Measurements from ENCODE around the gene RPEL1.
A peak's percentile ranks its signal among the peaks of the same experiment; 100 is the strongest.

Gene RPEL1

DNA sequence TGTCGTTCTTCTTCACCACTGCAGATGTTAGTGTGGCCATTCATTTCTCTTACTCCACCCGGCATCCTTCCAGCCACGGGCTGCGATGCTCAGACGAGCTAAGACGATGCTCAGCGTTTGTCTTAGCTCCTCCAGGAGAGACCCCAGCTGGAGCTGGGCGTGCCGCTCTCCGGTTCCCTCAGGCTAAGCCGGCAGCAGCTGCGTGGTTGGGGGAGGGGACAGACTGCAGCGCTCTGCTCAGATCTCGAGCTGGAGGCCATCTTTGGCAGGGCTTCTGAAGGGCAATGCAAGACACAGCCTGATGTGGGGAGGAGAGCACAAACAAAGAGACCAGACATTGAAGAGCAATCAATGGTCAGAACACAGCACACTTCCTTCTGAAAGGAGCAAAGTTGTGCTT lies 36.1 kb downstream of the RPEL1 start:
- peak; percentile 75 for DNase-seq

DNA sequence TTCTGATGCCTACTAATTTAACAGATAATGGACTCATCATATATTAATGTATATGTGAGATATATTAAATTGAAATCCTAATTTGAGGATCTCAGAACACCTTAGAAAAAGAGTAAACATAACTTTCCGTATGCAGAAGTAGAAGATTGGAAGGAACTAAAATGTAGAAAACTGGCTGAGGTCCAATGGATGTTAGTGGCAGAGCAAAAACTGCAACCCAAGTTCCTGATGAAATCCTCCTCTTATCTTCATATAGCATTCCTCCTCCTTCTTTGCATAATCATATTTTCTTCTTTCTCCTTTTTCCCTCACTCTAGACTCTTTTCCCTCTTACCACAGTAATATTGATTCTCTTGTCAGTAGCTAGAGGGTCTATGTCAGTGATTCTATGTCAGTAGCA lies 37.3 kb downstream of the RPEL1 start:
- no peak for DNase-seq

DNA sequence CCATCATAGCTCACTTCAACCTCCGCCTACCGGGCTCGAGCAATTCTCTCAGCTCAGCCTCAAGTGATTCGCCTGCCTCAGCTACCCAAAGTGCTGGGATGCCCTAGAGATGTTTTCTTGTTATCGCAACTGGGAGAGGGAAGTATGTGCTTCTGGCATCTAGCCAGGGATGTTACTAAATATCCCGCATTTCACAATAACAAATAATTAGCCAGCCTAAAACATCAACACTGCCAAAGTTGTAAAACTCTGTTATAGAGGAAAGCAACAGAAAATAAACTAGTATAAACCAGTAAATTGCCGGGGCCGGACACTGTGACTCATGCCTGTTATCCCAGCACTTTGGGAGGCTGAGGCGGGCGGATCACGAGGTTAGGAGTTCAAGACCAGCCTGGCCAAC lies 38.5 kb downstream of the RPEL1 start:
- DNase-seq = no peak

DNA sequence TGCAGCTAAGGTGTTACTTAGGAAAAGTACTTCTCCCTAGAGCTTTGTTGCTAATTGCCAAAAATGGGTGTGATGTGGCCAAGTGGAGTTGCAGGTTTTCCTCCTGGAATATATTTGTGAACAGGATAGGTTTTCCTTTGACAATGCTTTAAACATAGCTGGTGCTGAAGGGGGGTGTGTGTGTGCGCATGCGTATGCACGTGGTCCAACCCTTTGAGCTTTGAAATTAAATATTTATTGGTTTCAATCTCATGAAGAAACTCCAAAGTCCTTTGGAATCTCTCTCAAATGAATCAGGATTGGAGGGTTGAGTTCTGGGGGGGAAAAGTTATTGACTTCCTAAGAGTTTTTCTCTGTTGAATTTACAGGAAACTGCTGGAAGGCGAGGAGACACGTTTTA lies 42.3 kb downstream of the RPEL1 start:
- no peak for DNase-seq

DNA sequence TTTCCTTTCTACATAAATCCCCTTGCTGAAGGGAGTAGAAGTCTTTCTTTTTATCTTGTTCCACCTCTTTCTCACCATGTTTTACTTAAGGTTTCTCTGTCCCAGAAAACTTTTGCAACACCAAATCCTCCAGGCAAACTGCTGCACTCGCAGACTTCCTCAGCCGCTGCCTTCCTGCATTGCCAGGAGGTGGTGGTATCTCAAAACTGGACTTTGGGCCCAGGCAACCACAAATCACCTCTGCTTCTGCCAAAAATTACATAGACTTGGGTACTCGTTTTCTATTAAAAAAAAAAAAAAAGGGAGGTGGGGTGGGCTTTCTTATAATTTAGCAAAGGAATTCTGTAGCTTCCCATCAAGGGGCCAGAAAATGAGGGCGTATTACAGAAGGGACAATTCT lies 45.9 kb downstream of the RPEL1 start:
- DNase-seq = no peak

DNA sequence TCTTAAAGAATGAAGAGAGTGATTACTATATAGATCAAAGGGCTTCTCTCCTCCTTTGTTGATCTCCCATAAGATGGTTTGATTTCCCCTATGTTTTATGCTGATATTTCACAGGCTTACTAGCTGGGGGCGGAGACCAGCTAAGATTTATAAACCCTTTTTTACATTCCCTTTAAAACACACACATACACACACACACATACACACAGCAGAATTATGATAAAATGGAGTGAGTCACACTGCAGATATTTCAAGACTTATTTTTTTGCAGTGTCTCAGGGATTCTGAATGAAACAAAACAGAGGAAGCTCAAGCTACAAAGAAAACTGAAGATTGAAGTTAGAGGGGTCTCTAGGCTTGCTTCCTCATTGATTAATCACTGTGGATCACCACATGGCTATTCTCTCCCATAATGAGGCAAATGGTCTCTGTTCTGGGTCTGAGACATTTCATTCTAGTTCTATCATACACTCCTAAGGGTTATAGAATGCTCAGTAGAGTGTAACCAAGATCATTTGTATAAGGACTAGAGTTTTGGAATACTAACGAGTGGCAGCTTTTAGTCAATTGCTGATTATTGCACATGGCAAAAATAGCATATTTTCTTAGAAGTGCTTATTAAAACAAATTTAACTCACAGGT lies 49.8 kb downstream of the RPEL1 start:
- DNase-seq = no peak
